Chondrocyte (in vitro differentiated cells): ENCODE measurements around the gene CCL16. TPM values are rescaled to one million over a fixed set of nuclear protein-coding genes. Genes with fewer than 3 reads are reported as not detected.

Source experiments
- DNase-seq: peaks from one replicate; pipeline ENCODE4 v3.0.0; 2021; ENCODE audit warnings: mixed read lengths, low spot score
- H3K27ac Mint-ChIP-seq: one replicate; pipeline ENCODE4 v1.8.0; 2021; ENCODE audit warnings: mild to moderate bottlenecking, moderate library complexity, mixed read lengths; ENCODE audit not compliant: unreplicated experiment
- H3K27me3 Mint-ChIP-seq: 2 replicates; pipeline ENCODE4 v1.8.0; 2021; ENCODE audit warnings: low read depth, mixed read lengths
- H3K36me3 Mint-ChIP-seq: 2 replicates; pipeline ENCODE4 v1.8.0; 2021; ENCODE audit warnings: low read depth, mixed read lengths
- H3K4me1 Mint-ChIP-seq: 2 replicates; pipeline ENCODE4 v1.8.0; 2021; ENCODE audit warnings: low read depth, mild to moderate bottlenecking, mixed read lengths
- H3K4me3 Mint-ChIP-seq: one replicate; pipeline ENCODE4 v1.8.0; 2021; ENCODE audit warnings: mild to moderate bottlenecking, moderate library complexity, mixed read lengths; ENCODE audit not compliant: unreplicated experiment
- H3K9me3 Mint-ChIP-seq: 2 replicates; pipeline ENCODE4 v1.8.0; 2021; ENCODE audit warnings: low read depth, mixed read lengths
- total RNA-seq: library from RNA; stranded (reverse); gene quantifications from 3 replicates; pipeline ENCODE4 v1.2.1, GENCODE V29; 2021
- TF ChIP-seq, protein P1 (sequence below): fragments of 200-600 bp; sonication (generic); IDR thresholded peaks from 2 replicates; pipeline ENCODE4 v1.5.0; 2021; ENCODE audit warnings: antibody characterized with exemption, mild to moderate bottlenecking, moderate library complexity

CCL16 gene
- total RNA-seq, 1 donor from 2014 or later: not detected

DNA sequence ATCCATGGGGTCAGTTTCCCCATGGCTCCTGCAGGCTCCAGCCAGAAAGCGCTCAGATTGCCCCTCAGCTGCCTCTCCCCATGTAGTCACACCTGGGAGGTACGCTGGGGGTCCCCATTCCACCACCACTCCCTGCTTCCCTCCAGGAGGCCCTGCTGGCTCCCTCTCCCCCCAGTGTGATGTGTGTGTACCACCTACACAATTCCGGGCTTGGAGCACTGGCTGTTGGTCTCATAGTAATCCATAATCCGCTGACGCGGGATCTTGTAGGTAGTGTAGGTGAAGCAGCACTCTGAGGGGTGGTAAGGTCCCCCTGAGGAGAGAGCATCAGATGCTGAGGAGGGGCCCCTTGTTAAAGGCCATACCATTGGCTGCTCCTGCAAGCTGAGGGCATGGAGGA is 2.8 kb upstream of the CCL16 start:
- Mint-ChIP-seq H3K27me3 (peaks cover 15% of the 10 kb centered on the region), H3K27ac (no peak overlapping the region), H3K9me3 (peaks cover 7% of the 10 kb centered on the region), H3K36me3 (no peaks in the 10 kb centered on the region), H3K4me1 (no peaks in the 10 kb centered on the region), H3K4me3 (no peak overlapping the region)
- TF ChIP-seq, protein P1, sequence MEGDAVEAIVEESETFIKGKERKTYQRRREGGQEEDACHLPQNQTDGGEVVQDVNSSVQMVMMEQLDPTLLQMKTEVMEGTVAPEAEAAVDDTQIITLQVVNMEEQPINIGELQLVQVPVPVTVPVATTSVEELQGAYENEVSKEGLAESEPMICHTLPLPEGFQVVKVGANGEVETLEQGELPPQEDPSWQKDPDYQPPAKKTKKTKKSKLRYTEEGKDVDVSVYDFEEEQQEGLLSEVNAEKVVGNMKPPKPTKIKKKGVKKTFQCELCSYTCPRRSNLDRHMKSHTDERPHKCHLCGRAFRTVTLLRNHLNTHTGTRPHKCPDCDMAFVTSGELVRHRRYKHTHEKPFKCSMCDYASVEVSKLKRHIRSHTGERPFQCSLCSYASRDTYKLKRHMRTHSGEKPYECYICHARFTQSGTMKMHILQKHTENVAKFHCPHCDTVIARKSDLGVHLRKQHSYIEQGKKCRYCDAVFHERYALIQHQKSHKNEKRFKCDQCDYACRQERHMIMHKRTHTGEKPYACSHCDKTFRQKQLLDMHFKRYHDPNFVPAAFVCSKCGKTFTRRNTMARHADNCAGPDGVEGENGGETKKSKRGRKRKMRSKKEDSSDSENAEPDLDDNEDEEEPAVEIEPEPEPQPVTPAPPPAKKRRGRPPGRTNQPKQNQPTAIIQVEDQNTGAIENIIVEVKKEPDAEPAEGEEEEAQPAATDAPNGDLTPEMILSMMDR: no peak
- no peak for DNase-seq

DNA sequence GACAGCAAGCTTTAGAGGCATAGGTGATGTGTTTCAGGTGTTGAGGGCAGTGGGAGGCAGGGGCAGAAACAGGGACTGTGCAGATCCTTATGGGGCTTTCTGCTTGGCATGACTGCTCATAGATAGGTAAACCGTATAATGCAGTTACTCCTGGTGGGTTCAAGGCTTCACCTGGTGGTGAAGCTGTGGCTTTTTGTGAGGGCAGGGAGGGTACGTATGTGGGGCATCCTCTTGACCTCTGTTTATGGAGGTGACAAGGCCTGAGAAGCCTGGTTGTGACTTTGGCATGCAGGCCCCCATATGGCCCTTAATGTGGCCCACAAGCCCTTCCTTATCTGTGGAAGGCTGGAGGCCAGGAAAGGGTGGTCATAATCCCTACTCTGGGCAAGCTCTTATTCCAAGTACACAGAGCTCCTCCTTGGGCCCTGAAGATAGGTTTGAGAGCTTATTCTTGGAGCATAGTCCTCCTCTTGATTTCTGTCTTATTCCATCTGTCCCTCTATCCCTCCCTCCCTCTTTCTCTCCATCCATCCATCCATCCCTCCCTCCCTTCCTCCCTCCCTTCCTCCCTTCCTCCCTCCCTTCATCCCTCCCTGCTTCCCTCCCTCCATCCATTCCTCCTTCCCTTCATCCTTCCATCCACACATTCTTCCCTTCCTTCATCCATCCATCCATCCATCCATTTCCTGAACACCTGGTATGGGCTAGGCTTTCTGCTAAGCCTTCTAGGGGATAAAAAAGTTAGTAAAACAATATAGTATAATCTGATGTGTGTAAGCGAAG is 1.3 kb upstream of the CCL16 start:
- H3K9me3 Mint-ChIP-seq: no peaks in the 10 kb centered on the region
- no peaks in the 10 kb centered on the region for H3K4me1 Mint-ChIP-seq
- TF ChIP-seq, protein P1: no peak
- DNase-seq: no peak
- H3K36me3 Mint-ChIP-seq: no peaks in the 10 kb centered on the region
- no peak overlapping the region for H3K4me3 Mint-ChIP-seq
- no peak overlapping the region for H3K27ac Mint-ChIP-seq
- peaks cover 15% of the 10 kb centered on the region for H3K27me3 Mint-ChIP-seq

DNA sequence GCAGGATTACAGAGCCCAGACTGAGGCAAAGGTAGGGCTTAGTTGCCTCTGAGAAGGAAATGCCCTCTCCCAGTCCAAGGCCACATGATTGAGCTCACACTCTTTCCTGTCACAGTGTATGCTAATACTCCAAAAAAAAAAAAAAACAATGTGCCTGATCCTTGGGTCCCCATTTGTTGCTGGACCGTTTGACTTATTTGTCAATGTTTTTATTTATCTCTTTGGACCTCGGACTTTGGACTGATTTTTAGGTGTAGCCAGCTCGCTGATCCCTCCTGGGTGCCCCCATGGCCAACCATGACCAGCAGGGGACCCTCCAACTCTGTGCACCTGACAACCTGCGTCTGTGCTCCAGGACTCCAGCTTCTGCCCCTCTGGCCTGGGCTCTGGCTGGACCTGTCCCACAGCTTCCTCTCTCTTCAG is 622 bp upstream of the CCL16 start:
- no peaks in the 10 kb centered on the region for H3K9me3 Mint-ChIP-seq
- TF ChIP-seq, protein P1: no peak
- H3K36me3 Mint-ChIP-seq: no peaks in the 10 kb centered on the region
- DNase-seq: no peak
- H3K4me1 Mint-ChIP-seq: no peaks in the 10 kb centered on the region
- H3K27me3 Mint-ChIP-seq: peaks cover 15% of the 10 kb centered on the region
- no peak overlapping the region for H3K4me3 Mint-ChIP-seq
- no peak overlapping the region for H3K27ac Mint-ChIP-seq

DNA sequence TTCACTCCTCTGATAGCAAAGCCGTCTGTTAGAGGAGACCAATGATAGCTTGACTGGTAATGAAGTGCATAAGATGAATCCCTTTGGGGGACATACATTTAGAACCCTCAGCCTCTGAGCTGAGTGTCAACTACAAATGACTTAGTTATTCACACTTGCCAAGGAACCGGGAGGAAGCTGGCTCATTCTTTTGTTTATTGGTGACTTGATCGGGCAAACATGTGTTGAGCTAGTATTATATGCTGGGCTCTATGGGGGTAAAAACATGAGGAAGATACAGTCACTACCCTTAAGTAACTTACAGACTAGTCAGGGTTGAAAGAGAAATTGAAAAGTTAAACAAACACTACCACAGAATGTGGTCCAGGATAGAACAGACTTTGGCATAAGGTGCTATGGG is 3.0 kb downstream of the CCL16 start:
- no peaks in the 10 kb centered on the region for H3K9me3 Mint-ChIP-seq
- H3K4me1 Mint-ChIP-seq: peaks cover 8% of the 10 kb centered on the region
- DNase-seq: no peak
- peaks cover 6% of the 10 kb centered on the region for H3K27me3 Mint-ChIP-seq
- no peak overlapping the region for H3K27ac Mint-ChIP-seq
- H3K36me3 Mint-ChIP-seq: no peaks in the 10 kb centered on the region
- no peak overlapping the region for H3K4me3 Mint-ChIP-seq
- TF ChIP-seq, protein P1: no peak

DNA sequence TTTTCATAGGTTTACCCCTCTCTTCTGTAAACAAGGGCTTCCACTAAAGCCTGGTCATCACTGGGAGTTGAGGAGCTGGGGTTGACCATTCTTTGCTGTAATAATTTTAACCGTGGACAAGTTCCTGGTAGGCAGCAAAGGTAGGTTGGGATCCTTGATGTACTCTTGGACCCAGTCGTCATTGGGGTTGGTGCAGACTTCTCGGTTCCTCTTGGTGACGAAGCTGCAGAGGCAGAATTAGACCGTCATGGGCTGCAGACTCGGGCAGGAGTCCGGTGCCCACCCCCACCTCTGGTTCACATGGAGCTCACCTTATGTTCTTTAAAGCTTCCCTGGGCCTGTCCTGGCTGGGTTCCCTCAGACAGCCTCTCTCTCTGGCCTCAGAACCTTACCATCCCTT is 3.8 kb downstream of the CCL16 start:
- Mint-ChIP-seq H3K36me3 (no peaks in the 10 kb centered on the region), H3K9me3 (no peaks in the 10 kb centered on the region), H3K27me3 (peaks cover 6% of the 10 kb centered on the region), H3K27ac (no peak overlapping the region), H3K4me3 (no peak overlapping the region), H3K4me1 (peaks cover 11% of the 10 kb centered on the region)
- no peak for DNase-seq
- TF ChIP-seq, protein P1: no peak
